Kidney glomerular epithelial cell (primary cell): Measurements from ENCODE around the gene IL1RAPL2.
"Not testable (repeated sequence)": the region's sequence is repeated elsewhere in the genome, so short reads cannot be mapped to it uniquely, and the experiment has no call there.

Experiments
- DNase-seq: peaks from one replicate; lab custom pipeline; 2025; lab: John Stamatoyannopoulos, UW

IL1RAPL2 gene

GRCh38 chrX:105803891-105804290 is 1237.9 kb downstream of the IL1RAPL2 start:
- DNase-seq, result no peak

GRCh38 chrX:105805655-105806054 is 1239.7 kb downstream of the IL1RAPL2 start:
- DNase-seq, result not testable (repeated sequence)

GRCh38 chrX:105816517-105816916 is 1250.5 kb downstream of the IL1RAPL2 start:
- no peak for DNase-seq
